ENCODE results near the gene THRSP.

THRSP gene

GRCh38 chr11:78100261-78100660, 36.6 kb downstream of the THRSP start:
- no peak for DNase-seq

DNA sequence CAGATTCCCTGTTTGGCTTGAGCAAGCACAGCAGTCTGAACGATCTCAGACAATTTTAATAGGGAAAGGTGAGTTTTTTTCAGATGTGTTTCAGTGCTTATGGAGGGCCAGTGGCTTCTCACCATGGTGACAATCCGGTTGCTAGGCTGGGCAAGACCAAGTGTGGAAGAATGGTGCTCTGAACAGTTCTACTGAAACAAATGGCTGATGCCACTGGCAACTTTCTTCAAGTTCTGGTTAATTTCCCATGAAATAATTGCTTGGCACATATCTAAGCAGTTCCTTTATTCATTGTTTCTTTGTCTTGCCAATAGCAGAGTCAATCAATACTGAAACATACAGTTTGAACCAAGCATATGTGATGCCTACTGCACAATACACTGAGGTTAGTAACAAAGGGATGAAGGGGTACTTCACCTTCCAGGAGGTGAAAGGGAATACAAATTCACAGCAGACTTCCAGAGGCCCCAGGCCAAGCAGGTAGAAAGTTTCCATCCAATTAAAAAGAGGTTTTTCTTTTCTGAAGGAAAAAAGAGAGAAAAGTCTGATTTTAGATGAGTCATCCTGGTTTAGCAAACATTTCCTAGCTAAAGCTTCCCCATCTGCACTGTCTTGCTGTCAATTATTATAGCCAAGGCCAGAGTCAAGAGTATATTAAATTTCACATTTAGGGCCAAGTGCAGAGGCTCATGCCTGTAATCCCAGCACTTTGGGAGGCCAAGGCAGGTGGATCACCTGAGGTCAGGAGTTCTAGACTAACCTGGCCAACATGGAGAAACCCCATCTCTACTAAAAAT, 37.2 kb downstream of the THRSP start:
- no peak for DNase-seq

DNA sequence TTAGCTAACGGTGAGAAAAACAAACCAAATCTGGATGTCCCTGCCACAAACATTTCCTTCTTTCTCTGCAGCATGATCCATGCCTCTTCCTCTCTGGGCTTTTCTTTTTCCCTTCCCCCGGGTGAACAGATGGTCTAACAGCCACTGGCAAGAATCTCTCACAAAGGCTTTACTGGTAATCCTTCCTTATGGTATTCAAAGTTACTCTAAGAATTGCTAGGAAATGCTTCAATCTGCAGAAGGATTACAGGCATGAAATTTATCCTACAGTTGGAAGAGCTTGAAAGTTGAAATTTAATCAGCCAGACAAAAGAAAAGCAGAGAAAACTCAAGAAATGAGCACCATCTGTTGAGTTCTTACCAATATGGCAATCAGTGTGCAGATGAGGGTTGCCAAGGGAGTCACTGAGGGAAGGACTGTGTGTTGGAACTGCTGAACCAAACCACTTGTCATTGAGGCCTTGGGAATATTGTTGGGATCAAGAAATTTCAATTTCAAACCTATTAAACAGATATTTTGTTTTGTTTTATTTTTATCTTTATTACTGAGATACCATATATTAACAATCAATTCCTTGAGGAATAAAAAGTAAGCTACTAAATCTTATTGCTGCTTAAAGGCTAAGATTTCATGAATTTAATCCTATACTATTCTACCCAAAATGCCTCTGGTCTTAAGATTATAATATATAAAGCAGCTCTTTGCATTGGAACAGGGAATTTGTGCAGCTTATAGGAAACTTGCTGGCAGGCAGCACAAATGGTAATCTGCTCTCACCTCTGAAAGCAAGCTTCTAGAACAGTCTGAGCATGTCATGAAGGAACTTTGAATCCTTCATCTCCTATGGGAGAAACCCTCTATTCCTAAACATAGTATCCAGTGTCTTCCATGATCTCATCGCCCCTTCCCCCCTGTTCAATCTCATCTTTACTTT, 45.7 kb downstream of the THRSP start:
- no peak for DNase-seq

GRCh38 chr11:78110351-78110750, 46.7 kb downstream of the THRSP start:
- no peak for DNase-seq

DNA sequence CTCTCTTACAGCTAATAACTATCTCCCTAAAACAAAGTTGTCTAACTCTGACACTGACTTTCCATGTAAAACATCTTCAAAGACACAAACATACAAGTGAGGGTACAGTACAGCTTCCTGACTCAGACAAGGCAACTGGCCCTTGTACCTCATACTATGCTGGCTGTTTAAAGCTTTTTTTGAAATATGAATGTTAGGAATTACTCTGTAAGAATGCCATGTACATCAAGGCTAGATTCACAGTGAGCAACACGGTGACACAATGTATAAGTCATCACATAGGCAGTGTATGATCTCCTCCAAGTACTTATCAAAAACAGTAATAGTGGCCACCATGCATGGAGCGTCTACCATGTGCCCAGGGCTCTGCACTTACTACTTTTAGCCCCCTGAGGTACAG, 47.2 kb downstream of the THRSP start:
- DNase-seq: no peak

- DNase-seq: no peak
These were observed 47.6 kb downstream of the THRSP start for GRCh38 chr11:78111298-78111697.

DNA sequence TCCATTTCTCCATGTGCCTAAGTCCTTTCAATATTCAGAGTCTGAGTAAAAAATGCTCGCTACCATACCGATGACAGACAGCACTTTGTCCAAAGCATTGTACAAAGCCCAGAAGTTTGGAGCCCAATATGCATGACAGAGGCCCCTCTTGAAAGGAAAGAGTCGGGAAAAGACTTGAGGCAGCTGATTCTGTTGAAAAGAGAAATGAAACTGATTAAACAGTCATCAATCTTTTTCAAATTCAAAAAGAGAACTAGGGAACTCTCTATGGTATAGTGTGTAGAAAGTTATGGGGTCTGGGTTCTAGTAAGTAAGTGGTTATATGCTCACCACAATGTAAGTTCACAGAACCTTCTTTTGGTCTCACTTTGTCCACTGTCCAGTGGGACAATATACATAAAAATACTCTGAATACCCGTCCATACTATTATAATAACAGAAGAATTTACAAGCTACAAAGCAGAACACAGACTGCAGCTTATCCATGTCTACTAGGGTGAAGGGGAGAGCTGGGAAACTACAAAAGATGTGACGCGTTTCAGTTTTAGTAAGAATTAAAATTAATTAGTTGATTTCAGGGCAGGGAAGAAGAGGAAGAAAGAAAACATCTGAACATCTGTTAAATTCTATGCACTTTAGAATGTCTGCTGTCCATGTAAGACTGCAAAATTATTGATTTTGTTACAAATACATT, 49.1 kb downstream of the THRSP start:
- DNase-seq: no peak
